Natural killer cell (primary cell): ENCODE measurements around the gene RALGPS1. TPM values are rescaled to one million over a fixed set of nuclear protein-coding genes. Genes with fewer than 3 reads are reported as not detected.

Experiments
- ATAC-seq, 3 donors: fragments of 150-1000 bp in 2 of 3; fragments of 200-7000 bp in 1 of 3; cut with Tn5 transposase; 1 replicate in 1 of 3; 2 replicates in 2 of 3; pipeline ENCODE4 v1.10.0; 2021; ENCODE audit warnings: mild to moderate bottlenecking in 2 of 3, moderate library complexity in 2 of 3
- DNase-seq, 2 donors: peaks; one replicate each; pipeline versions ENCODE4 v3.0.0 to v3.0.0-alpha.2; 2013 to 2021; ENCODE audit warnings: mixed read lengths in 1 of 2
- H3K27ac ChIP-seq: one replicate; pipeline ENCODE4 v1.5.1; 2013; ENCODE audit warnings: mild to moderate bottlenecking, low read length
- H3K27me3 ChIP-seq: one replicate; pipeline ENCODE4 v1.6.1; 2013; ENCODE audit warnings: low read length; ENCODE audit not compliant: control insufficient read depth, insufficient read depth
- H3K36me3 ChIP-seq: one replicate; pipeline ENCODE4 v1.6.1; 2013; ENCODE audit warnings: low read length; ENCODE audit not compliant: control insufficient read depth, insufficient read depth
- H3K4me1 ChIP-seq: one replicate; pipeline ENCODE4 v1.6.1; 2013; ENCODE audit warnings: low read length; ENCODE audit not compliant: control insufficient read depth, insufficient read depth
- H3K4me3 ChIP-seq: one replicate; pipeline ENCODE4 v1.5.1; 2013; ENCODE audit warnings: low read length
- H3K9me3 ChIP-seq: one replicate; pipeline ENCODE4 v1.6.1; 2013; ENCODE audit warnings: low read length; ENCODE audit not compliant: control insufficient read depth, insufficient read depth
- H3K27ac Mint-ChIP-seq, 2 donors: one replicate each; pipeline ENCODE4 v1.8.0; 2022; ENCODE audit warnings: mild to moderate bottlenecking in 2 of 2, mixed read lengths in 2 of 2, moderate library complexity in 1 of 2
- H3K27me3 Mint-ChIP-seq, 2 donors: one replicate each; pipeline ENCODE4 v1.8.0; 2022; ENCODE audit warnings: low read depth in 2 of 2, mixed read lengths in 2 of 2
- H3K36me3 Mint-ChIP-seq: one replicate; pipeline ENCODE4 v1.8.0; 2022; ENCODE audit warnings: mixed read lengths
- H3K4me1 Mint-ChIP-seq, 2 donors: one replicate each; pipeline ENCODE4 v1.8.0; 2022; ENCODE audit warnings: mixed read lengths in 2 of 2
- H3K4me3 Mint-ChIP-seq: one replicate; pipeline ENCODE4 v1.8.0; 2022; ENCODE audit warnings: mild to moderate bottlenecking, moderate library complexity, mixed read lengths
- H3K9me3 Mint-ChIP-seq, 2 donors: one replicate each; pipeline ENCODE4 v1.8.0; 2022; ENCODE audit warnings: mixed read lengths in 2 of 2
- WGBS: methylation state at CpG from one replicate; pipeline ENCODE4 v1.1.7; 2013; ENCODE audit warnings: missing lambda C conversion rate; ENCODE audit not compliant: insufficient coverage; 5-methylcytosine and 5-hydroxymethylcytosine counted together
- intact Hi-C: fragments of 100-400 bp; cut with micrococcal nuclease; formaldehyde crosslinking; loops from one replicate; pipeline ENCODE4 v1.14.2; 2022
- total RNA-seq, 4 donors: library from RNA; stranded (reverse); fragments of 120-200 nt in 1 of 4; gene quantifications; one replicate each; pipeline versions ENCODE4 v1.2.3 to v1.2.4, GENCODE V29; 2013 to 2022
- TF ChIP-seq, protein P1 (sequence below): fragments of 200-600 bp; IDR thresholded peaks from one replicate; pipeline ENCODE4 v1.8.0; 2022; ENCODE audit warnings: antibody characterized with exemption

The RALGPS1 gene
- total RNA-seq, 3 donors from 2014 or later (not counting 1 experiment from before 2014, with no cell fraction given), result 11.9 to 21.2 (median 13.2) TPM

DNA sequence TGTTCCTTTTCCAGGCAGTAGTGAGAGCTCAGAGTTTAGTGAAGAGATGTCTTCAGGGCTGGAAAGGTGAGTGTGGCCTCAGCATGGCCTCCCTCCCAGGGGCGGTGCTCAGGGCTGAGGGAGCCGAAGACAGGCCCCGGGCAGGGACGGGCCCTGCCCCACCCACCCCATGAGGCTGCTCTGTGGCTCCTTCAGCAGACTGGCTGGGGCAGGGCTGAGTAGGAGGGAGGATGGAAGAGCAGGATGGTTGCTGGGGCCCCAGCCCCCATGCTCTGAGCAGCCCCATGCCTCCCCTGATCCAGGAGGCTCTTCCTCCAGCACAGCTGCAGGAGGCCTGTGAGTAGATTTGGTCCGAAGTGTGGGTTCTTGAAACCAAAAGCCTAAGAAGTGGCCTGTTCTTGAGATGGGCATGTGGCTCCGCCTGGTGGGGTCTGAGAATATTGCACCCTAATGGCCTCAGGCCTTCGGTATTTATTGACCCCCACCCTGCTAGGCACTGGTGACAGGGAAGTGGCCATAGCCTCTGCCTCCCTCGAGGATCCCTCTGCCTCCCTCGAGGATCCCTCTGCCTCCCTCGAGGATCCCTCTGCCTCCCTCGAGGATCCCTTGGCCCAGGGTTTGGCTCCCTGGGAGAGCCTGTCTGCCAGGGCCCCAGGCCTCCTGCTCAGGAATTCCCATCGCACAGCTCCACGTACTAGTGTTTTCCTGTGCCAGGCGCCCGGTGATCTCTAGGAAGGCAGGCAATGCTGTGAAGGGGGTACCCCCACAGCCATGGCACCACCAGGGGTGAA lies 284.6 kb downstream of the RALGPS1 start:
- intact Hi-C loops, result loop anchor here (1.0 kb wide), 2 partner anchors 234 to 259 kb away; no protein-coding TSS in a partner anchor
- no peaks in the 10 kb centered on the region for H3K27me3 ChIP-seq
- H3K27me3 Mint-ChIP-seq, result no peaks in the 10 kb centered on the region
- H3K27ac Mint-ChIP-seq, result no peak overlapping the region
- TF ChIP-seq, protein P1, sequence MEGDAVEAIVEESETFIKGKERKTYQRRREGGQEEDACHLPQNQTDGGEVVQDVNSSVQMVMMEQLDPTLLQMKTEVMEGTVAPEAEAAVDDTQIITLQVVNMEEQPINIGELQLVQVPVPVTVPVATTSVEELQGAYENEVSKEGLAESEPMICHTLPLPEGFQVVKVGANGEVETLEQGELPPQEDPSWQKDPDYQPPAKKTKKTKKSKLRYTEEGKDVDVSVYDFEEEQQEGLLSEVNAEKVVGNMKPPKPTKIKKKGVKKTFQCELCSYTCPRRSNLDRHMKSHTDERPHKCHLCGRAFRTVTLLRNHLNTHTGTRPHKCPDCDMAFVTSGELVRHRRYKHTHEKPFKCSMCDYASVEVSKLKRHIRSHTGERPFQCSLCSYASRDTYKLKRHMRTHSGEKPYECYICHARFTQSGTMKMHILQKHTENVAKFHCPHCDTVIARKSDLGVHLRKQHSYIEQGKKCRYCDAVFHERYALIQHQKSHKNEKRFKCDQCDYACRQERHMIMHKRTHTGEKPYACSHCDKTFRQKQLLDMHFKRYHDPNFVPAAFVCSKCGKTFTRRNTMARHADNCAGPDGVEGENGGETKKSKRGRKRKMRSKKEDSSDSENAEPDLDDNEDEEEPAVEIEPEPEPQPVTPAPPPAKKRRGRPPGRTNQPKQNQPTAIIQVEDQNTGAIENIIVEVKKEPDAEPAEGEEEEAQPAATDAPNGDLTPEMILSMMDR, result peak; percentile 90
- H3K9me3 ChIP-seq, result no peaks in the 10 kb centered on the region
- H3K4me3 ChIP-seq, result no peak overlapping the region
- ATAC-seq (peak; percentile 76 to 96 (median 91)), DNase-seq (peak; percentile 79 to 87)
- no peak overlapping the region for H3K4me3 Mint-ChIP-seq
- peaks cover 7% of the 10 kb centered on the region for H3K4me1 ChIP-seq
- H3K27ac ChIP-seq, result no peak overlapping the region
- peaks cover 0 to 9% of the 10 kb centered on the region in 2 donors for H3K4me1 Mint-ChIP-seq
- H3K36me3 Mint-ChIP-seq, result no peaks in the 10 kb centered on the region
- H3K36me3 ChIP-seq, result no peaks in the 10 kb centered on the region
- WGBS, result 51% methylated on average over 15 of the region's 15 CpGs
- H3K9me3 Mint-ChIP-seq, result no peaks in the 10 kb centered on the region

DNA sequence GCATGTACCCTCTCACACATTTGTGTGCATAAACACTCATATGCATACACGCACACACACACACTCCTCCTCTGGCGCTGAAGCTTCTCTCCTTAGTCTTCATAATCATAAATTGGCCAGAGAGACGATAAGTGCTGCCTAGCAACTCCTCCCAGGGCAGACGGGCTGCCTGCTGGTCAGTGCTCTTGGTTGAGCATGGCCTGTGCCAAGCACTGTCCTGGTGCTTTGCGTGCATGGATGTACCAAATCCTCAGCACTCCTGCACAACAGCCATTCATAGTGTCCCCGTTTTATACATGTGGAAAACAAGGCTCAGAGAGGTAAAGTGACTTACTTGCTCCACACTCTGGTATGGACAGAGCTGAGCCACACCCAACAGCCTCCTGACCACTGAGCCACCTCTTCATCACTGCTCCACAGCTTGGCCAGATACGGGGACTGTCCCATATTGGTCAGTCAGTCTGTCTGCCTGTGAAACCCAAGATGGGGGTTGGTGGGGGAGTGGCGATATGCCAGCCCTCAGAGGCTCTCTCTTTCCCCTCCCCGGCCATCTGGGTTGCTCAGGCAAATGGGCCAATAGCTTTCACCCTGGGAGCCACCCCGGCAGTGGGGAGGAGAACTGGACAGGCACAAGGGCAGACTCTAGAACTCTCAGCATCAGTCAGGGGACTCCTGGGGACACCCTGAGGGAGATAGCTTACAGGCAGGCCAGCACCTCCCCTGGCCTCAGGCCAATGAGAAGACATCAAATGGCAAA lies 285.7 kb downstream of the RALGPS1 start:
- 78% methylated on average over 10 of the region's 10 CpGs for WGBS
- no peak for DNase-seq
- no peak for ATAC-seq
- H3K4me1 ChIP-seq, result peaks cover 7% of the 10 kb centered on the region
- Mint-ChIP-seq H3K4me1 (peaks cover 0 to 9% of the 10 kb centered on the region in 2 donors), H3K4me3 (no peak overlapping the region), H3K27me3 (no peaks in the 10 kb centered on the region), H3K36me3 (no peaks in the 10 kb centered on the region), H3K27ac (no peak overlapping the region), H3K9me3 (no peaks in the 10 kb centered on the region)
- H3K27ac ChIP-seq, result no peak overlapping the region
- no peaks in the 10 kb centered on the region for H3K27me3 ChIP-seq
- no peaks in the 10 kb centered on the region for H3K9me3 ChIP-seq
- TF ChIP-seq, protein P1, result no peak
- no peaks in the 10 kb centered on the region for H3K36me3 ChIP-seq
- no peak overlapping the region for H3K4me3 ChIP-seq
- intact Hi-C loops, result no loop called here

DNA sequence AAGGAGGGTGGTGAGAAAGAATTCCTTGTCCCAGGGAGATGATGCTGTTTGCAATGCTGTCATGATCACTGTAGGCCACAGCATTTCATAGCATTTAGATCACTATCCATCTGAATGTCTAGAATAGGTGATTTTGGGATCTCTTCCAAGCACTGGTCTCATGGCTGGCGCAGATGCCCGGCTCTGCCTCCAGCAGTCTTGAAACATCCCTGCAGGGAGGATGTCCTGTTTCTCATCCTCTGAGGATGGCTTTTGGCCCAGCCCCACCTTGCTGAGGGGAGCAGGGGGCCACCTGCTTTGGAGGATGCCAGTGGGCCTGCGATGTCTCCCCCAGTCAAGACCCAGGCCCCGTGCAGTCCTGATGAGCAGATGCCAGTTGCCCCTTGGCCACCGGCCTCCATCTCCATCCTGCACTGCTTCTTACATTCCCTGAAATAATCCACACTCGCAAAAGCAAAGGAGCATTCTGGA lies 286.5 kb downstream of the RALGPS1 start:
- Mint-ChIP-seq H3K27ac (no peak overlapping the region), H3K9me3 (no peaks in the 10 kb centered on the region), H3K36me3 (no peaks in the 10 kb centered on the region), H3K4me3 (no peak overlapping the region), H3K27me3 (no peaks in the 10 kb centered on the region), H3K4me1 (peaks cover 0 to 9% of the 10 kb centered on the region in 2 donors)
- peaks cover 7% of the 10 kb centered on the region for H3K4me1 ChIP-seq
- H3K4me3 ChIP-seq, result no peak overlapping the region
- no peak overlapping the region for H3K27ac ChIP-seq
- intact Hi-C loops, result no loop called here
- TF ChIP-seq, protein P1, result no peak
- no peaks in the 10 kb centered on the region for H3K36me3 ChIP-seq
- H3K27me3 ChIP-seq, result no peaks in the 10 kb centered on the region
- 98% methylated on average over 6 of the region's 6 CpGs for WGBS
- H3K9me3 ChIP-seq, result no peaks in the 10 kb centered on the region
- ATAC-seq, result no peak
- DNase-seq, result no peak
